Neural cell (in vitro differentiated cells): ENCODE measurements around the gene IGLL5. TPM values are rescaled to one million over a fixed set of nuclear protein-coding genes. Genes with fewer than 3 reads are reported as not detected.

Source experiments
- H2AFZ ChIP-seq: fragments of 200-600, 300-800 bp; sonication (generic), shearing (Covaris generic); 2 replicates; pipeline ENCODE4 v1.6.0; 2014; ENCODE audit warnings: low read depth, mild to moderate bottlenecking, antibody characterized with exemption, low read length, moderate library complexity
- H3F3A ChIP-seq: fragments of 200-600 bp; shearing (Covaris generic); 2 replicates; pipeline ENCODE4 v1.6.1; 2016; ENCODE audit warnings: mild to moderate bottlenecking, moderate library complexity, mixed read lengths, antibody characterized with exemption, low read length; ENCODE audit not compliant: insufficient read depth, poor library complexity, severe bottlenecking
- H3K27ac ChIP-seq: fragments of 200-600, 300-800 bp; sonication (generic), shearing (Covaris generic); 2 replicates; pipeline ENCODE4 v1.5.1; 2014; ENCODE audit warnings: mild to moderate bottlenecking, low read length, moderate library complexity
- H3K27me3 ChIP-seq: fragments of 300-800, 200-600 bp; sonication (generic), shearing (Covaris generic); 2 replicates; pipeline ENCODE4 v1.6.0; 2014; ENCODE audit warnings: mild to moderate bottlenecking, low read depth, low read length, moderate library complexity; ENCODE audit not compliant: insufficient read depth
- H3K36me3 ChIP-seq: fragments of 300-800, 200-600 bp; sonication (generic), shearing (Covaris generic); 2 replicates; pipeline ENCODE4 v1.5.1; 2014; ENCODE audit warnings: mild to moderate bottlenecking, antibody characterized with exemption, low read length, moderate library complexity; ENCODE audit not compliant: insufficient read depth
- H3K4me2 ChIP-seq: fragments of 300-800, 200-600 bp; sonication (generic), shearing (Covaris generic); 2 replicates; pipeline ENCODE4 v1.6.0; 2014; ENCODE audit warnings: mild to moderate bottlenecking, low read length
- H3K4me3 ChIP-seq: fragments of 300-800, 200-600 bp; sonication (generic), shearing (Covaris generic); 2 replicates; pipeline ENCODE4 v1.5.1; 2014; ENCODE audit warnings: mild to moderate bottlenecking, low read length, moderate library complexity
- H3K79me2 ChIP-seq: fragments of 200-600 bp; shearing (Covaris generic); replicated peaks from 2 replicates; pipeline ENCODE4 v1.6.0; 2014; ENCODE audit warnings: mild to moderate bottlenecking, low read length, moderate library complexity; ENCODE audit not compliant: insufficient read depth
- H3K9ac ChIP-seq: fragments of 300-800, 200-600 bp; sonication (generic), shearing (Covaris generic); 2 replicates; pipeline ENCODE4 v1.6.1; 2016; ENCODE audit warnings: mild to moderate bottlenecking, low read length, mixed read lengths
- H3K9me2 ChIP-seq: fragments of 200-600 bp; shearing (Covaris generic); 2 replicates; pipeline ENCODE4 v1.6.1; 2016; ENCODE audit warnings: mild to moderate bottlenecking, low read length, mixed read lengths; ENCODE audit not compliant: insufficient read depth
- H3K9me3 ChIP-seq: fragments of 200-600, 300-800 bp; sonication (generic), shearing (Covaris generic); 2 replicates; pipeline ENCODE4 v1.6.1; 2016; ENCODE audit warnings: mild to moderate bottlenecking, mixed run types, low read length, moderate library complexity, mixed read lengths
- H4K20me1 ChIP-seq: fragments of 200-600 bp; shearing (Covaris generic); 2 replicates; pipeline ENCODE4 v1.6.1; 2016; ENCODE audit warnings: mild to moderate bottlenecking, mixed run types; ENCODE audit not compliant: insufficient read depth
- EP300 ChIP-seq: fragments of 450-650 bp; conservative IDR thresholded peaks from 2 replicates; pipeline ENCODE4 v1.6.1; 2014; ENCODE audit warnings: antibody characterized with exemption, mild to moderate bottlenecking, moderate library complexity; ENCODE audit not compliant: poor library complexity, severe bottlenecking
- EZH2 ChIP-seq: fragments of 200-600, 300-800 bp; shearing (Covaris generic), sonication (generic); IDR thresholded peaks from 2 replicates; pipeline ENCODE4 v1.6.1; 2014; ENCODE audit warnings: antibody characterized with exemption, low read length, borderline replicate concordance, mild to moderate bottlenecking; ENCODE audit not compliant: insufficient read depth, poor library complexity, severe bottlenecking
- MXI1 ChIP-seq: fragments of 450-650 bp; conservative IDR thresholded peaks from 2 replicates; pipeline ENCODE4 v1.6.1; 2014; ENCODE audit warnings: antibody characterized with exemption, mild to moderate bottlenecking; ENCODE audit not compliant: poor library complexity, severe bottlenecking
- POLR2AphosphoS5 ChIP-seq: IDR thresholded peaks from 2 replicates; pipeline ENCODE4 v1.6.1; 2012
- RAD21 ChIP-seq: fragments of 450-650 bp; conservative IDR thresholded peaks from 2 replicates; pipeline ENCODE4 v1.6.1; 2014; ENCODE audit warnings: antibody characterized with exemption, mild to moderate bottlenecking, moderate library complexity
- REST ChIP-seq: IDR thresholded peaks from 2 replicates; pipeline ENCODE4 v1.6.1; 2012; ENCODE audit warnings: borderline replicate concordance
- SMC3 ChIP-seq: fragments of 450-650 bp; conservative IDR thresholded peaks from 2 replicates; pipeline ENCODE4 v1.6.1; 2014; ENCODE audit warnings: antibody characterized with exemption, mild to moderate bottlenecking, moderate library complexity; ENCODE audit not compliant: poor library complexity
- TAF1 ChIP-seq: IDR thresholded peaks from 2 replicates; pipeline ENCODE4 v1.6.1; 2012; ENCODE audit warnings: low read depth
- polyA plus RNA-seq: library from polyadenylated mRNA; depleted of rRNA; stranded (reverse); fragments of >200 nt; gene quantifications from 2 replicates; pipeline ENCODE4 v1.2.3, GENCODE V29; 2014
- TF ChIP-seq, protein P1 (sequence below): fragments of 450-650 bp; IDR thresholded peaks from 2 replicates; pipeline ENCODE4 v1.5.1; 2014; ENCODE audit warnings: antibody characterized with exemption, mild to moderate bottlenecking, moderate library complexity; ENCODE audit not compliant: poor library complexity, severe bottlenecking

The IGLL5 gene
- polyA plus RNA-seq, 1 donor from 2014 or later = 0.19 TPM

DNA sequence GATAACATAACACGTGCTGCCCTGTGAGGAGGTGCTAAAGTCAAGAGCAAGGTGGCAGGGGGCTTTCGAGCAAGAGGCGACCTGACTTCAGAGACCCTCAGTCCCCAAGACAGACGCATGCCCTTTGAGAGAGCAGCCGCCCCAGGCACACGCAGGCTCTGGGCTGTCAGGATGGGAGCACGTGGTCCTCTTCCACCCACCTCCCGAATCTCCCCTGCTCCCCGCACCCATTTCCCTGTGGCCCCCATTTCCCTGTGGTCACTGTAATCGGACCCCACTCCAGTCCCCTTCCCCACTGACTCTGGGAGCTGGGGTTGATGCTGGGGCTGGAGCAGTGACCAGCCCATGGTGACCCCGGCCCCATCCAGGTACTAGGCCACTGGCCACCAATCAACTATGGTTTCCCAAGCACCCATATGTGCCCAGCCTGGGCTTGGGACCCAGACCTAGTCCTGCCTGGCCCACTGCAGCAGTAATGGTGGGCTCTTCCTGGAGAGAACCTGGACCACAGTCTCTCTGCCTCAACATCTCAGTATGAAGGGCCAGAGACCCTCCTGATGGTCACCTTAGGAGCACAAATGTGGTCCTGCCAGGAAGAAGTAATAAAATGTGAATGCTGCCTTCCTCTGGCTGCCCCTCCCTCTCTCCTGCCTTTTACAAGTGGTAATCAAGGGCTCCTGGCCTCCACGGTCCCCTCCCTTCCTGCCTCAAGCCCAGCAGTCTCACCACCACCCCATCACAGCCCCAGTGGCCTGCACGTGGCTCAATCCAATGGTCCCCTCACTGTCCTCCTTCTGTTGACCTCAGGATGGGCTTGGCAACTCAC is 39.0 kb downstream of the IGLL5 start:
- no peak overlapping the region for H2AFZ ChIP-seq
- no peaks in the 10 kb centered on the region for H3K27me3 ChIP-seq
- no peak overlapping the region for H3K4me2 ChIP-seq
- no peaks in the 10 kb centered on the region for H3K36me3 ChIP-seq
- H3K27ac ChIP-seq = no peak overlapping the region
- H3K79me2 ChIP-seq = no peaks in the 10 kb centered on the region
- no peaks in the 10 kb centered on the region for H3F3A ChIP-seq
- H3K9me3 ChIP-seq = no peaks in the 10 kb centered on the region
- H3K9me2 ChIP-seq = no peaks in the 10 kb centered on the region
- no peak overlapping the region for H3K4me3 ChIP-seq
- H3K9ac ChIP-seq = no peak overlapping the region
- no peak for TF ChIP-seq SMC3
- TF ChIP-seq EP300 = no peak
- no peak for TF ChIP-seq EZH2
- TF ChIP-seq, protein P1, sequence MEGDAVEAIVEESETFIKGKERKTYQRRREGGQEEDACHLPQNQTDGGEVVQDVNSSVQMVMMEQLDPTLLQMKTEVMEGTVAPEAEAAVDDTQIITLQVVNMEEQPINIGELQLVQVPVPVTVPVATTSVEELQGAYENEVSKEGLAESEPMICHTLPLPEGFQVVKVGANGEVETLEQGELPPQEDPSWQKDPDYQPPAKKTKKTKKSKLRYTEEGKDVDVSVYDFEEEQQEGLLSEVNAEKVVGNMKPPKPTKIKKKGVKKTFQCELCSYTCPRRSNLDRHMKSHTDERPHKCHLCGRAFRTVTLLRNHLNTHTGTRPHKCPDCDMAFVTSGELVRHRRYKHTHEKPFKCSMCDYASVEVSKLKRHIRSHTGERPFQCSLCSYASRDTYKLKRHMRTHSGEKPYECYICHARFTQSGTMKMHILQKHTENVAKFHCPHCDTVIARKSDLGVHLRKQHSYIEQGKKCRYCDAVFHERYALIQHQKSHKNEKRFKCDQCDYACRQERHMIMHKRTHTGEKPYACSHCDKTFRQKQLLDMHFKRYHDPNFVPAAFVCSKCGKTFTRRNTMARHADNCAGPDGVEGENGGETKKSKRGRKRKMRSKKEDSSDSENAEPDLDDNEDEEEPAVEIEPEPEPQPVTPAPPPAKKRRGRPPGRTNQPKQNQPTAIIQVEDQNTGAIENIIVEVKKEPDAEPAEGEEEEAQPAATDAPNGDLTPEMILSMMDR = no peak
- no peaks in the 10 kb centered on the region for H4K20me1 ChIP-seq

DNA sequence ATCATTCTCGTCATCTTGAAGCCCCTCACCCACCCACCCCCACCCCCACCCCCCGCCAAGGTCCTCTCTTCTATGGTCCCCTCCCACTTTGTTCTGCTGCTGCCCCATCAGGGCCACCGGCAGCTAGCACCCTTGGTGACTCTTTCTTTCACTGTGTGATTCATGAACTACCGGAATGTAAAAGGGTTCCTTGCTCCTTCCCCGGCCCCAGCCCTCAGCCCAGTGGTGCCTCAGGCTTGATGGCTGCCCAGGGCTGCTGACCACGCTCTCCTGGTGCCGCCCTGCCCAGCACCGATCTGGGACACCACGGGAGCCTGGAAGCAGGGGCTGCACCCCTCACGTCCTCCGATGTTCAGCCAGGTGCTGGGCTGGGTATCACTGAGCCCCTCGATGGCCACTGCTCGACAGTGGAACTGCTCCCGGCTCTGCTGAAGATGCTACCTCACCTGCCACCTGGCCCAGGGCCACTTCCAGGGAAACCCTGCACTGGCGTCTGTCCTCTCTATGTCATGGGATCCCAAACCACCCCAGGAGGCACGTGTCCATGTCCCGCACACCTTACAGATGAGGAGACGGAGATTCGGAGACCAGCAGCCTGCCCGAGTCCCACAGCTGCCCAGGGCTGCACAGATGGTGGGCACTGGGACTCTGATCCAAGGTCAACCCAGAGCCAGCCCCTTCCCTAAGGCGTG is 39.7 kb downstream of the IGLL5 start:
- Histone ChIP-seq H3K79me2 (no peaks in the 10 kb centered on the region), H3K4me3 (no peak overlapping the region), H2AFZ (no peak overlapping the region), H3K36me3 (no peaks in the 10 kb centered on the region), H3F3A (no peaks in the 10 kb centered on the region), H3K9ac (no peak overlapping the region), H3K4me2 (no peak overlapping the region), H3K9me2 (no peaks in the 10 kb centered on the region), H3K27ac (no peak overlapping the region), H4K20me1 (no peaks in the 10 kb centered on the region), H3K27me3 (no peaks in the 10 kb centered on the region), H3K9me3 (no peaks in the 10 kb centered on the region)
- no peak for TF ChIP-seq RAD21
- no peak for TF ChIP-seq EZH2
- no peak for TF ChIP-seq POLR2AphosphoS5
- TF ChIP-seq SMC3 = no peak
- TF ChIP-seq, protein P1 = no peak
- TF ChIP-seq MXI1 = no peak
- TF ChIP-seq REST = no peak
- no peak for TF ChIP-seq TAF1
- no peak for TF ChIP-seq EP300
